ENCODE measurements around the gene ACOX3.
A peak's percentile ranks its signal among the peaks of the same experiment; 100 is the strongest.

The ACOX3 gene

GRCh38 chr4:8404791-8405515 is 35.6 kb downstream of the ACOX3 start:
- Histone ChIP-seq H3K4me1 (ENCODE audit: low read depth, poor library complexity, severe bottlenecking) (no peaks in the 10 kb centered on the region), H3K4me3 (IDR thresholded peaks at IDR 0.05; ENCODE audit: insufficient read depth, low read depth, low read length) (no peak overlapping the region), H3K9ac (no peak overlapping the region), H3K27me3 (ENCODE audit: insufficient read depth, low read depth) (no peaks in the 10 kb centered on the region), H4K20me1 (ENCODE audit: insufficient read depth) (no peaks in the 10 kb centered on the region), H3K36me3 (ENCODE audit: insufficient read depth) (no peaks in the 10 kb centered on the region), H2AFZ (ENCODE audit: low read depth) (no peak overlapping the region), H3K27ac (no peak overlapping the region), H3K79me2 (ENCODE audit: insufficient read depth, low read depth) (no peaks in the 10 kb centered on the region), H3K4me2 (no peak overlapping the region)
- TF ChIP-seq, protein P1, sequence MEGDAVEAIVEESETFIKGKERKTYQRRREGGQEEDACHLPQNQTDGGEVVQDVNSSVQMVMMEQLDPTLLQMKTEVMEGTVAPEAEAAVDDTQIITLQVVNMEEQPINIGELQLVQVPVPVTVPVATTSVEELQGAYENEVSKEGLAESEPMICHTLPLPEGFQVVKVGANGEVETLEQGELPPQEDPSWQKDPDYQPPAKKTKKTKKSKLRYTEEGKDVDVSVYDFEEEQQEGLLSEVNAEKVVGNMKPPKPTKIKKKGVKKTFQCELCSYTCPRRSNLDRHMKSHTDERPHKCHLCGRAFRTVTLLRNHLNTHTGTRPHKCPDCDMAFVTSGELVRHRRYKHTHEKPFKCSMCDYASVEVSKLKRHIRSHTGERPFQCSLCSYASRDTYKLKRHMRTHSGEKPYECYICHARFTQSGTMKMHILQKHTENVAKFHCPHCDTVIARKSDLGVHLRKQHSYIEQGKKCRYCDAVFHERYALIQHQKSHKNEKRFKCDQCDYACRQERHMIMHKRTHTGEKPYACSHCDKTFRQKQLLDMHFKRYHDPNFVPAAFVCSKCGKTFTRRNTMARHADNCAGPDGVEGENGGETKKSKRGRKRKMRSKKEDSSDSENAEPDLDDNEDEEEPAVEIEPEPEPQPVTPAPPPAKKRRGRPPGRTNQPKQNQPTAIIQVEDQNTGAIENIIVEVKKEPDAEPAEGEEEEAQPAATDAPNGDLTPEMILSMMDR (conservative IDR thresholded peaks at IDR 0.05; ENCODE audit: low read depth, low read length) = no peak

DNA sequence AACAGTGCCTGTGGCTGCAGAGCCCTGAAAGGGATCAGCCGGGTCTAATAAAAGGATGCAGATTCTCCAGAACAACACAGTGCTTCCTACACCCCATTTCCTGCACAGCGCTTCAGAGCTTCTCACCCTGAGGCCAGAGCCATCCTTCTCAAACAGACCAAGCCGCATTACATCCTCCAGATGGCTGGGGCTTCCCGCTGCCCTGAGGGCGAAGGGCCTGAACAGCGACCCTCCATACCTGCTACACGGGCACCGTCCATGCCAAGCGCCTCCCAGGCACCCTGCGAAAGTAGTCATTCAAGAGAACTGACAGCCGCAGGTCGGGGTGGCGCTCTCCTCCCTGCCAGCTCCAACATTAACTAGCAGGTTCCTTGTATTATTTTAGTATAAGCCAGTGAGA is 36.5 kb downstream of the ACOX3 start:
- Histone ChIP-seq H3K4me2 (no peak overlapping the region), H3K4me1 (ENCODE audit: low read depth, poor library complexity, severe bottlenecking) (no peaks in the 10 kb centered on the region), H3K27ac (no peak overlapping the region), H3K9ac (no peak overlapping the region), H3K79me2 (ENCODE audit: insufficient read depth, low read depth) (no peaks in the 10 kb centered on the region), H3K27me3 (ENCODE audit: insufficient read depth, low read depth) (no peaks in the 10 kb centered on the region), H2AFZ (ENCODE audit: low read depth) (no peak overlapping the region), H4K20me1 (ENCODE audit: insufficient read depth) (no peaks in the 10 kb centered on the region), H3K36me3 (ENCODE audit: insufficient read depth) (no peaks in the 10 kb centered on the region), H3K4me3 (IDR thresholded peaks at IDR 0.05; ENCODE audit: insufficient read depth, low read depth, low read length) (no peak overlapping the region)
- TF ChIP-seq, protein P1 (conservative IDR thresholded peaks at IDR 0.05; ENCODE audit: low read depth, low read length) = no peak

- Histone ChIP-seq H3K36me3 (ENCODE audit: insufficient read depth) (no peaks in the 10 kb centered on the region), H2AFZ (ENCODE audit: low read depth) (no peak overlapping the region), H3K4me3 (IDR thresholded peaks at IDR 0.05; ENCODE audit: insufficient read depth, low read depth, low read length) (no peak overlapping the region), H3K9ac (no peak overlapping the region), H3K27me3 (ENCODE audit: insufficient read depth, low read depth) (no peaks in the 10 kb centered on the region), H3K4me2 (no peak overlapping the region), H4K20me1 (ENCODE audit: insufficient read depth) (no peaks in the 10 kb centered on the region), H3K27ac (no peak overlapping the region), H3K4me1 (ENCODE audit: low read depth, poor library complexity, severe bottlenecking) (no peaks in the 10 kb centered on the region), H3K79me2 (ENCODE audit: insufficient read depth, low read depth) (no peaks in the 10 kb centered on the region)
- TF ChIP-seq, protein P1 (conservative IDR thresholded peaks at IDR 0.05; ENCODE audit: low read depth, low read length) = peak; percentile 57
Measured at GRCh38 chr4:8403173-8403753, 37.3 kb downstream of the ACOX3 start.

DNA sequence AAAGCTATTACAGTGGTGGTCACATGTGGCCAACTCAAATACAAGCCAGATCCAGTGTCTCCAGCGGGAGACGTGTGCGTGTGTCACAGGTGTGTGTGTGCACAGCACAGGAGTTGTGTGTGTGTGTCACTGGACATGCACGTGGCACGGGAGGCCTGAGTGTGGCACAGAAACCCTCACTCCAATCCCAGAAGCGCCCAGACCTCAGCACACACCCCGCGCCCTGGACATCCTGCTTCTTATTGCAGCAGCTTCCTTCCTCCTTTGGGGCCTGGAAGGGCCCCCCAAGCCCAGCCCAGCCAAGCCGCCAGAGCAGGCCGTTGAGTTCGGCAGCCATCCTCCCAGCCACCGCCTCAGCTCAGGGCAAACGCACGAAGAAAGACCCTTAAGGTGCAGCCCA is 37.9 kb downstream of the ACOX3 start:
- Histone ChIP-seq H2AFZ (ENCODE audit: low read depth) (no peak overlapping the region), H3K4me1 (ENCODE audit: low read depth, poor library complexity, severe bottlenecking) (no peaks in the 10 kb centered on the region), H3K79me2 (ENCODE audit: insufficient read depth, low read depth) (no peaks in the 10 kb centered on the region), H3K4me3 (IDR thresholded peaks at IDR 0.05; ENCODE audit: insufficient read depth, low read depth, low read length) (no peak overlapping the region), H3K27me3 (ENCODE audit: insufficient read depth, low read depth) (no peaks in the 10 kb centered on the region), H3K36me3 (ENCODE audit: insufficient read depth) (no peaks in the 10 kb centered on the region), H4K20me1 (ENCODE audit: insufficient read depth) (no peaks in the 10 kb centered on the region), H3K4me2 (no peak overlapping the region), H3K27ac (no peak overlapping the region), H3K9ac (no peak overlapping the region)
- TF ChIP-seq, protein P1 (conservative IDR thresholded peaks at IDR 0.05; ENCODE audit: low read depth, low read length) = no peak

Measured in KMS-11 (cell line).